GM12801 (cell line): ENCODE data around the gene SV2B.

Source experiments
- CTCF ChIP-seq: IDR thresholded peaks from one replicate; pipeline ENCODE4 v1.5.1; 2011; ENCODE audit warnings: control low read depth; ENCODE audit not compliant: insufficient read length; ENCODE audit errors: extremely low read depth

Gene SV2B

DNA sequence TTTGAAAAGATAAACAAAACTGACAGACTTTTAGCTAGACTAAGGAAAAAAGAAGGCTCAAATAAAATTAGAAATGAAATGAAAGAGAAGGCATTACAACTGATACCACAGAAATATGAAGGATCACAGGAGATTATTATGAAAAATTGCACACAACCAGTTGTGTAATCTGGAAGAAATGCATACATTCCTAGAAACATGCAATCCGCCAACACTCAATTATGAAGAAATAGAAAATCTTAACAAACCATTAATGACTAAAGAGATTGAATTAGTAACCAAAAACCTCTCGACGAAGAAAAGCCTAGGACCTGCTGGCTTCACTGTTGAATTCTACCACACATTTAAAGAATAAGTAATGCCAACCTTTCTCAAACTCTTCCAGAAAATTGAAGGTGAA lies 149.5 kb downstream of the SV2B start:
- no peak for TF ChIP-seq CTCF

GRCh38 chr15:91252322-91252721 lies 152.3 kb downstream of the SV2B start:
- no peak for TF ChIP-seq CTCF

GRCh38 chr15:91252756-91253155 lies 152.7 kb downstream of the SV2B start:
- TF ChIP-seq CTCF: no peak

DNA sequence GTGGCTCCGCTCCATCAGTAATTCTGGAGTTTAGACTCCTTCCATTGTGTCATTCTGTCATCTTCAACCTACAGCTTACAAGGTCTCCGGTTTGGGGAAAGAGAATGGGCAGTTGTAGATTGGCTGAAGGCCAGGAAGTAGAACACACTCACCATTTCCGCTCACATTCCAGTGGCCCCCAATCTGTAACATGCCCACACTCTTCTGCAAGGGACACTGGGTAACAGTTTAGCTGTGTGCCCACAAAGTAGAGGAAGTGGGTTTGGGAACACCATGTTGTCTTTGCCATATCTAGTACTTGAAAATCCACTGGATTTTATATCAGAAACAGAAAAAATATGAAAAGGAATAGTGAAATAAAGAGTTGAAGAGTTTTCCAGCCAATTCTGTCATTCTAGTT lies 153.5 kb downstream of the SV2B start:
- no peak for TF ChIP-seq CTCF

GRCh38 chr15:91254766-91255165 lies 154.7 kb downstream of the SV2B start:
- TF ChIP-seq CTCF: no peak

GRCh38 chr15:91255670-91256192 lies 155.7 kb downstream of the SV2B start:
- no peak for TF ChIP-seq CTCF

DNA sequence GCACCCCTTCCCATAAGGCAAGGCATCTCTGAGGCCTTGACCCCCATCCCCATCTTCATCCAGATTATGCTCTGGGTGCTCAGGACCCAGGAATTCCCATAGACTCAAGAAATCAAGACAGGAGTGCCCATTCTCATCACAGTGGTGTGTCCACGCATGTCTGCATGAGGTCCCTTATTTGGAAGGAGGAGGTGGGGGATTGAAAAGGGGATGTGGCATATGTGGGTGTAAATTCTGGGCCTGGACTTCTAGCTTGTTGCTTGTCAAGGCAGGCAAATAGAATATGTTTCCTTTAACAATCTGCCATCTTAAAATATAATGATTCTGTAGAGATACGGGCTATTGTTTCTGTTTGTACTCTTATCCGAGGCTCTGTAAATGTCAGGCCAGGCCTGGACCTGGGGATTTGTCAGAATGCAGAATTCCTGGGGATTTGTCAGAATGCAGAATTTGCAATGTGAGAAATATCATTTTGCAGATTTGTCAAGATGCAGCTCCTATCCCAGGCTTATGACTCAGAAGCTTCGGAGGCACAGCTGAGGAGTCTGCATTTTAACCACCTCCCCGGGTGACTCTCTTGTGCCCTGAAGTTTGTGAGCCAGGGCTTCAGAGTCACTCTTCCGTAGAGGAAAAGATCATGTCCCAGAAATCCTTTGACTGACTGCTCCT lies 157.8 kb downstream of the SV2B start:
- no peak for TF ChIP-seq CTCF
